HCT116 (cell line): Measurements from ENCODE around the gene GBP7.

Source experiments
- CTCF ChIP-seq, 3 experiments: fragments of 200-600 bp in 1 of 3; sonication (generic) in 1 of 3; IDR thresholded peaks in 2 of 3; conservative IDR thresholded peaks in 1 of 3; 2 replicates each; pipeline ENCODE4 v1.5.1; 2012 to 2017; ENCODE audit warnings: low read depth in 2 of 3, low read length in 2 of 3, antibody characterized with exemption in 1 of 3, borderline replicate concordance in 1 of 3, control low read depth in 1 of 3, mild to moderate bottlenecking in 1 of 3, mixed read lengths in 1 of 3, mixed run types in 1 of 3, moderate library complexity in 1 of 3; ENCODE audit not compliant: insufficient read depth in 1 of 3
- POLR2A ChIP-seq: IDR thresholded peaks from 2 replicates; pipeline ENCODE4 v1.7.0; 2011; ENCODE audit warnings: borderline replicate concordance; ENCODE audit not compliant: insufficient read depth, insufficient read length; ENCODE audit errors: extremely low read depth
- SIN3A ChIP-seq: IDR thresholded peaks from 2 replicates; pipeline ENCODE4 v1.6.1; 2012; ENCODE audit warnings: low read depth
- YY1 ChIP-seq: IDR thresholded peaks from 2 replicates; pipeline ENCODE4 v1.6.1; 2011; ENCODE audit warnings: low read length, low read depth, moderate library complexity, mild to moderate bottlenecking; ENCODE audit not compliant: insufficient replicate concordance; ENCODE audit errors: extremely low read depth

GRCh38 chr1:89201106-89201794 lies 25.4 kb upstream of the GBP7 start:
- no peak for TF ChIP-seq YY1
- TF ChIP-seq POLR2A: no peak
- TF ChIP-seq CTCF (IDR thresholded peaks at IDR 0.05 in 2 of 3, conservative IDR thresholded peaks at IDR 0.05 in 1 of 3; ENCODE audit: borderline replicate concordance in 1 of 3, insufficient read depth in 1 of 3, low read depth in 2 of 3, low read length in 2 of 3): no peak
- no peak for TF ChIP-seq SIN3A
